HG02870 (cell line): Measurements from ENCODE around the gene DCTN2.
"Not testable (repeated sequence)": the region's sequence is repeated elsewhere in the genome, so short reads cannot be mapped to it uniquely, and the experiment has no call there.

Experiments
- ATAC-seq: cut with Tn5 transposase; IDR thresholded peaks from one replicate; pipeline ENCODE4 v1.9.1; 2021; ENCODE audit warnings: mild to moderate bottlenecking, moderate library complexity; ENCODE audit not compliant: unreplicated experiment

DCTN2 gene

DNA sequence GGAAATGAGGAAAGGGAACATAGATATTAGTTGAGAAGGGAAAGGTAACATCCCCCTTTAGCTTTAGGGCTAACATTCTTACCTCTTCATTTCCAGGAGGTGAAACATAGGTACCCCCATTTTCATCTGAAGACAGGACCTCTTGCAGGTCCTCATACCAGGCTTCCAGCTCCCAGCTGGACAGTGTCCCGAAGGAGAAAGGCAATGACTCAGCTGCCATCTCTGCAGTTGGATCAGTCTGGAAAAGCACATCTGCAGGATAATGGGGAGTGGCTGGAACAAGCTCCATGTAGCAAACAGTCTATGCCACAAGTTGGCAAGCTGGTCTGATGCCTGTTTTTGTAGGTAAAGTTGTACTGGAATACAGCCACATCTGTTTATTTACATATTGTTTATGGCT is 29.8 kb downstream of the DCTN2 start:
- ATAC-seq, result no peak

DNA sequence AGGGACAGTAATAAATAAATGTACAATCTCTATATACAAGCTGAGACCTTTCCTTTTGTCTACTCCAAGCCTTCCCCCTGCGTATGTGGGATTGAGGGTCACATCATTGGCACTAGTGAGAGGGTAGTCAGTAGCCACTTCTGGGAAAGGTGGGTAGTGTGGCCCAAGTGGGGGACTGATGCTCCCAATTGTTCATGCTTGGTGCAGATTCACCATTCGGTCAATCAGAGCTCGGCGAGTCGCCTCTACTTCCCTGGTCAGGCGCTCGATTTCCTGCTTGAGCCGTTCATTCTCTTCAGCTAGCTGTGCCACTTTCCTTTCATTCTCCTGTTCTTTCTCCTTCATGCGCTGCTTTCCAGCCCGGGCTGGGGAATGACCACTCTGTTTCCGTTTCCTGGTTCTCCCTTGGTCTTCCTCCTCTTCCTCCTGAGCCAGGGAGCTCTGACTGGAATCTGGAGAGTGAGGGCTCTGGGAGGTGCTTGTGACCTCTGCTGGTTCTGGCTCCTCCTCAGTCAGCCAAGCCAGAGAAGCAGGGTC is 30.3 kb downstream of the DCTN2 start:
- ATAC-seq, result no peak

GRCh38 chr12:57515934-57516541 is 31.0 kb downstream of the DCTN2 start:
- ATAC-seq, result no peak

- ATAC-seq, result no peak
Observed at GRCh38 chr12:57515408-57515933, 31.5 kb downstream of the DCTN2 start.

- no peak for ATAC-seq
Observed at GRCh38 chr12:57514720-57515407, 32.1 kb downstream of the DCTN2 start.

GRCh38 chr12:57514246-57514645 is 32.7 kb downstream of the DCTN2 start:
- ATAC-seq, result not testable (repeated sequence)

- ATAC-seq, result not testable (repeated sequence)
Observed at GRCh38 chr12:57513677-57514076, 33.3 kb downstream of the DCTN2 start.

DNA sequence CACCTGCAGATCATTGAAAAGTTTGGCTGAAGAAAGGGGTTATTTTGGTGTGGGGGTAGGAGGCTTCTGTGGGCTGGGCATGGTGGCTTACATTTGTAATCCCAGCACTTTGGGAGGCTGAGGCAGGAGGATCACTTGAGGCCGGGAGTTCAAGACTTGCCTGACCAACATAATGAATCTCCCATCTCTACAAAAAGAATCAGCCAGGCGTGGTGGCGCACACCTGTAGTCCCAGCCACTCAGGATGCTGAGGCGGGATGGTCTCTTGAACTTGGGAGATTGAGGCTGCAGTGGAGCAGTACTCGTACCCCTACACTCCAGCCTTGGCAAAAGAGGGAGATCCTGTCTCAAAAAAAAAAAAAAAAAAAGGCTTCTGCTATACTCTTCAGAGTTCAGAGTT is 33.7 kb downstream of the DCTN2 start:
- no peak for ATAC-seq

- ATAC-seq, result no peak
Observed at GRCh38 chr12:57512665-57513064, 34.3 kb downstream of the DCTN2 start.

DNA sequence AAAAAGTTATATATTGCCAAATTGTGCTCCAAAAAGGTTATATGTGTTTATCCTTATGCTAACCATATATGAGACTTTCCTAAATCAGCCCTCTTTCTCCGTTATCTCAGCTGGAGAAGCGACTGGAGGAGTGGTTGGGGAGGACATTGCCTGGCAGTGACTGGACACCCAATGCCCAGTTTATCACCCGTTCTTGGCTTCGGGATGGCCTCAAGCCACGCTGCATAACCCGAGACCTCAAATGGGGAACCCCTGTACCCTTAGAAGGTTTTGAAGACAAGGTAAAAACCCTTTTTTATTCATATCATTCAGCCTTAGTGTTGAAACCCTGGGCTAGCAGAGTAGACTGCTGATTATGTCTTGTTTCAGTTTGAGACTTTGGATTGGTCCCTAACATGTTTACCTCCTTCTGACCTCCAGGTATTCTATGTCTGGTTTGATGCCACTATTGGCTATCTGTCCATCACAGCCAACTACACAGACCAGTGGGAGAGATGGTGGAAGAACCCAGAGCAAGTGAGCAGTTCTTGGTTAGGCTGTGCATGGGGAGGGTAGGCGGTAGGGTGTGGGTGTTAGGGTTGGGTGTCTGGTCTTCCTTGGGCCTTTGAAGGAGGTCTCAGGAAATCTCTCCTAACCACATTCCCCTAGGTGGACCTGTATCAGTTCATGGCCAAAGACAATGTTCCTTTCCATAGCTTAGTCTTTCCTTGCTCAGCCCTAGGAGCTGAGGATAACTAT is 35.2 kb downstream of the DCTN2 start:
- no peak for ATAC-seq

DNA sequence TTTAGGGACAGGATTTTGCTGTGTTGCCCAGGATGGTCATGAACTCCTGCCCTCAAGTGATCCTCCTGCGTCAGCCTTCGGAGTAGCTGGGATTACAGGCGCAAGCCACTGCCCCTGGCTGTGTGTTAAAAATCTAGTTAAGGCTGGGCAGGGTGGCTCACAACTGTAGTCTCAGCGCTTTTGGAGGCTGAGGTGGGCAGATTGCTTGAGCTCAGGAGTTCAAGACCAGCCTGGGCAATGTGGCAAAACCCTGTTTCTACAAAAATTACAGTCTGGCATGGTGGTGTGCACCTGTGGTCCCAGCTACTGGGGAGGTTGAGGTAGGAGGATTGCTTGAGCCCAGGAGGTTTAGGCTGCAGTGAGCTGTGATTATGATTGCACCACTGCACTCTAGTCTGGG is 35.8 kb downstream of the DCTN2 start:
- no peak for ATAC-seq

GRCh38 chr12:57507796-57508195 is 39.2 kb downstream of the DCTN2 start:
- not testable (repeated sequence) for ATAC-seq

GRCh38 chr12:57506541-57506940 is 40.5 kb downstream of the DCTN2 start:
- ATAC-seq, result not testable (repeated sequence)

- not testable (repeated sequence) for ATAC-seq
Observed at GRCh38 chr12:57502311-57502969, 44.6 kb downstream of the DCTN2 start.

GRCh38 chr12:57500213-57500612 is 46.8 kb downstream of the DCTN2 start:
- ATAC-seq, result no peak

- no peak for ATAC-seq
Observed at GRCh38 chr12:57498571-57498970, 48.4 kb downstream of the DCTN2 start.

- no peak for ATAC-seq
Observed at GRCh38 chr12:57498132-57498502, 48.9 kb downstream of the DCTN2 start.

GRCh38 chr12:57497223-57498131 is 49.5 kb downstream of the DCTN2 start:
- ATAC-seq, result no peak

GRCh38 chr12:57496822-57497221 is 50.2 kb downstream of the DCTN2 start:
- ATAC-seq, result no peak
